Mammary epithelial cell (primary cell): Measurements from ENCODE around the gene CD34.

Experiments
- EZH2 ChIP-seq: IDR thresholded peaks from 2 replicates; pipeline ENCODE4 v1.6.1; 2012; ENCODE audit warnings: low read length, inconsistent platforms, borderline replicate concordance
- TF ChIP-seq, protein P1 (sequence below), 2 donors: IDR thresholded peaks in 1 of 2; conservative IDR thresholded peaks in 1 of 2; 2 replicates each; pipeline ENCODE4 v1.5.1; 2011 to 2012; ENCODE audit warnings: inconsistent platforms in 2 of 2, low read length in 2 of 2, mild to moderate bottlenecking in 2 of 2, control low read depth in 1 of 2, low read depth in 1 of 2; ENCODE audit not compliant: insufficient read depth in 1 of 2; ENCODE audit errors: extremely low read depth in 1 of 2

DNA sequence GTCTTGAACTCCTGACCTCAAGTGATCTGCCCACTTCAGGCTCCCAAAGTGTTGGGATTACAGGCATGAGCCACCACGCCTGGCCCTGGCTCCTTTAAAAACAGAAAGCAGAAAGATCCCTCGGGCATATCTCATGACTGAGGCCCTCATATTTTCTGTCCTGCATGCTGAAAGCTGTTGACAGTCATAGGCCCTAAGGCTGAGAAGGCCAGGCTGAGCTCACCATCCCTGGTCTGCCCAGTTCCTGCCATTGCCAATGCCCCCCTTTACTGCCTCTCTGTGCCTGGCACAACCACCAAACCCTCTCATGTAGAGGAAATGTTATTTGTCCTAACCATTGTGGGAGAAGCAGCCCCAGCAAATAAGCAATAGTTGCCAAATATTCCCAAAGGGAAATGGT is 12.7 kb downstream of the CD34 start:
- TF ChIP-seq, protein P1, sequence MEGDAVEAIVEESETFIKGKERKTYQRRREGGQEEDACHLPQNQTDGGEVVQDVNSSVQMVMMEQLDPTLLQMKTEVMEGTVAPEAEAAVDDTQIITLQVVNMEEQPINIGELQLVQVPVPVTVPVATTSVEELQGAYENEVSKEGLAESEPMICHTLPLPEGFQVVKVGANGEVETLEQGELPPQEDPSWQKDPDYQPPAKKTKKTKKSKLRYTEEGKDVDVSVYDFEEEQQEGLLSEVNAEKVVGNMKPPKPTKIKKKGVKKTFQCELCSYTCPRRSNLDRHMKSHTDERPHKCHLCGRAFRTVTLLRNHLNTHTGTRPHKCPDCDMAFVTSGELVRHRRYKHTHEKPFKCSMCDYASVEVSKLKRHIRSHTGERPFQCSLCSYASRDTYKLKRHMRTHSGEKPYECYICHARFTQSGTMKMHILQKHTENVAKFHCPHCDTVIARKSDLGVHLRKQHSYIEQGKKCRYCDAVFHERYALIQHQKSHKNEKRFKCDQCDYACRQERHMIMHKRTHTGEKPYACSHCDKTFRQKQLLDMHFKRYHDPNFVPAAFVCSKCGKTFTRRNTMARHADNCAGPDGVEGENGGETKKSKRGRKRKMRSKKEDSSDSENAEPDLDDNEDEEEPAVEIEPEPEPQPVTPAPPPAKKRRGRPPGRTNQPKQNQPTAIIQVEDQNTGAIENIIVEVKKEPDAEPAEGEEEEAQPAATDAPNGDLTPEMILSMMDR (conservative IDR thresholded peaks at IDR 0.05 in 1 of 2, IDR thresholded peaks at IDR 0.05 in 1 of 2; ENCODE audit: extremely low read depth in 1 of 2, insufficient read depth in 1 of 2, low read depth in 1 of 2, low read length in 2 of 2) = no peak
- no peak for TF ChIP-seq EZH2
